Breast epithelium (tissue), 3 donors: ENCODE measurements around the gene KLHL42.

Experiments used
- POLR2A ChIP-seq: fragments of 450-650 bp; IDR thresholded peaks from one replicate; pipeline ENCODE4 v1.6.1; 2016; ENCODE audit warnings: antibody characterized with exemption, mild to moderate bottlenecking, moderate library complexity
- POLR2AphosphoS5 ChIP-seq, 3 donors: sonication (generic); formaldehyde crosslinking; IDR thresholded peaks; one replicate each; pipeline ENCODE4 v1.6.1; 2017; ENCODE audit warnings: antibody characterized with exemption in 3 of 3
- TF ChIP-seq, protein P1 (sequence below), 3 donors: fragments of 450-650 bp; IDR thresholded peaks; one replicate each; pipeline ENCODE4 v1.5.1; 2016 to 2017; ENCODE audit warnings: antibody characterized with exemption in 3 of 3, mild to moderate bottlenecking in 3 of 3, moderate library complexity in 3 of 3

DNA sequence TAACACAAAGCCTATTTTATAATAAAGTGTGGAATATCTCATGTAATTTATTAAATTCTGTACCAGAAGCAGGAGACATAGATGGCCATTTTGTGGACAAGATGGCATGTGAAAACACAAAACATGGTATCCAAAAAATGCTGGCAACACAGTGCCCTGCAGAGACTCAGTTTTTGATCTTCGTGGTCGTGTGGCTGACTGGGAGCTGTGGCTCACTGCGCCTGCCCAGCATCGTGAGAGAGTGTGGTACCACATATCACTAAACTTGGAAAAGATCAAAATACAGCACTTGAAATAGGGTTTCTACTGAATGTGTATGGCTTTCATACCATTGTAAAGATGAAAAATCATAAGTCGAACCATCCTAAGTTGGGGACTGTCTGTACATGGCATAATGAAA, 43.0 kb downstream of the KLHL42 start:
- TF ChIP-seq POLR2A: no peak
- TF ChIP-seq, protein P1, sequence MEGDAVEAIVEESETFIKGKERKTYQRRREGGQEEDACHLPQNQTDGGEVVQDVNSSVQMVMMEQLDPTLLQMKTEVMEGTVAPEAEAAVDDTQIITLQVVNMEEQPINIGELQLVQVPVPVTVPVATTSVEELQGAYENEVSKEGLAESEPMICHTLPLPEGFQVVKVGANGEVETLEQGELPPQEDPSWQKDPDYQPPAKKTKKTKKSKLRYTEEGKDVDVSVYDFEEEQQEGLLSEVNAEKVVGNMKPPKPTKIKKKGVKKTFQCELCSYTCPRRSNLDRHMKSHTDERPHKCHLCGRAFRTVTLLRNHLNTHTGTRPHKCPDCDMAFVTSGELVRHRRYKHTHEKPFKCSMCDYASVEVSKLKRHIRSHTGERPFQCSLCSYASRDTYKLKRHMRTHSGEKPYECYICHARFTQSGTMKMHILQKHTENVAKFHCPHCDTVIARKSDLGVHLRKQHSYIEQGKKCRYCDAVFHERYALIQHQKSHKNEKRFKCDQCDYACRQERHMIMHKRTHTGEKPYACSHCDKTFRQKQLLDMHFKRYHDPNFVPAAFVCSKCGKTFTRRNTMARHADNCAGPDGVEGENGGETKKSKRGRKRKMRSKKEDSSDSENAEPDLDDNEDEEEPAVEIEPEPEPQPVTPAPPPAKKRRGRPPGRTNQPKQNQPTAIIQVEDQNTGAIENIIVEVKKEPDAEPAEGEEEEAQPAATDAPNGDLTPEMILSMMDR (IDR thresholded peaks at IDR 0.05): no peak
- TF ChIP-seq POLR2AphosphoS5 (IDR thresholded peaks at IDR 0.05): no peak
